Measurements from ENCODE around the gene NOTCH4.

Gene NOTCH4

DNA sequence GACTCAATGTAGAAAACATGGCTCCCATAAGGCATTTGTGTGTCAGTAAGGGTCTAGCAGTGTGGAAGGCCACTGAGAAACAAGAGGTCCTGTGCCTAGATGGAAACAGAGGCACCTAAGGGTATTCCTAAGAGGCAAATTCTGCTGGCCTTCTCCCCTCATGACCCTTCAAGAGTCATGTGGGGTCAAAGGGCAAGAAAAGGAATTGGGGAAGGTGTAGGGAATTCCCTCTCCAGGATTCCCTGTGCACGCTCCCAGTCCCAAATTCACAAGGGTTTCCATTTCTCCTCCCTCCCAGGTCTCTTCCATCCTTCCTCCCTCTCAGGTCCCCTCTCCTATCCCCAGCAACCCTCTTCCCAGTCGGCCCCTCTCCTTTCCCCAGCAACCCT lies 48.6 kb downstream of the NOTCH4 start:
- peak overlapping the region; percentile 96 for H3K4me3 ChIP-seq (ENCODE audit: low read length)
- no peak for DNase-seq (ENCODE audit: low read depth, low spot score)

DNA sequence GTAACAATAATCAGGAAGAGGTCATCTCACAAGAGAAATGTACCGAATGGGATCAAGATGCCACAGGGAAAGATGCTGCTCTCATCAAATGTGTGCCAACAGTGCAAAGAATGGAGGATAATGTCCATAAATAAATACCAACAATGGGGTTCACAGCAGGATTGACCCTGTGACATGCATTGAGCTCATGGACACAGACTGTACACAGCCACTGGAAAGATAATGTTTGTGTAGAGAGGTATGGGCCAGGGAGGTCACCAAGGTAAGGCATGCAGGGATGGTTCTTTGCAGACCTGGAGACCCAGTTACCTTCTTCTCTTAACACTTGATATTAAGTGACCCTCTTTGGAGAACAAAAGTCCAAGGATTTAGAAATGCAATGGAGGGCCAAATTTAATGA lies 49.5 kb downstream of the NOTCH4 start:
- no peak for DNase-seq (ENCODE audit: low read depth, low spot score)
- H3K4me3 ChIP-seq (ENCODE audit: low read length) = no peak overlapping the region

DNA sequence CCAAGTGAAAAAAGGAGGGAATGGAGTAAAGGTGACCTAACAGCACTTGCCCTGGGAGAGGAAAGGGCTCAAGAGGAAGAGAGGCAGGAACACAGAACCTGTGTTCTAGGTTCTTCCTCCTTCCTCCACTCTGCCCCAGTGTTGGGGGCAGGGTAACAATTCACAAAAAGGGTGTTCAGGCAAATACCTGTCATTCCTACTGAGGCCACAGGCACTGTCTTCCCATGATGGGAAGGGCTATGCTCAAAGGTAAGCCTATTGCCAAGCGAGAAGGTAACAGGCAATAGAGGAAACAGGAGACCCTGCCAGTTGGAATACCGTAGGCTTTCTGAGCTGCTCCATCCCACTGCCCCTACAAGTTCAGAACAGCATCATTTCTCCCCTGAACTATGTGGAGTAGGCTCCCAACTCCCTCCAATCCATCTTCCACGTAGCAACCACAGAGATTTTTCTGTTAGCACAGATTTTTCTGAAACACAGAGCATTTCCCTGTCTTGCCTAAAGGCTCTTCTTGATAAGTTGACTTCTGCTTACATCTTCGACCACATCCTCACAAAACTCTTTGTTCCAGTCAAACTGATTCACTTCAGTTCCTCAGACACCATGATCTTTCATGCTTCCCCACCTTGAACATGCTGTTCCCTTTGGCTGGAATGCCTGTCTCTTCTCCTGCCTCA lies 50.7 kb downstream of the NOTCH4 start:
- peak; percentile 65 for DNase-seq (ENCODE audit: low read depth, low spot score)
- no peak overlapping the region for H3K4me3 ChIP-seq (ENCODE audit: low read length)

DNA sequence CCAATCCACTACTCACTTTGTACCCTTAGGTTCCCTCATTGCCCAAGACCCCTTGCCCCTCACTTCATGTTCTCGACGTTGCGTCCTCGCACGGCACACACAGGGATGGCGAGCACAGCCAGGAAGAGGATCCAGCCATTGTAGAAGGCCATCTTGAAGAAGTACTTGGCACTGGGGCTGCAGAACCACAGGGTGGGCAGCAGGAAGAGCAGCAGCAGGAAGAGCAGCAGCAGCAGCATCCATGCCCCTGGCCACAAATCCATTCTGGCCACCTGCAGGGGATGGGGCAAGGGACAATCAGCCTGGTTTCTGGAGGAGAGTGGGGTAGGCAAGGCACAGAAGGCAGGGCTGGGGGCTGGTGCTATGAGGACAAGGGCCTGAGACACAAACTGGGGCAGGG lies 52.6 kb downstream of the NOTCH4 start:
- no peak for DNase-seq (ENCODE audit: low read depth, low spot score)

DNA sequence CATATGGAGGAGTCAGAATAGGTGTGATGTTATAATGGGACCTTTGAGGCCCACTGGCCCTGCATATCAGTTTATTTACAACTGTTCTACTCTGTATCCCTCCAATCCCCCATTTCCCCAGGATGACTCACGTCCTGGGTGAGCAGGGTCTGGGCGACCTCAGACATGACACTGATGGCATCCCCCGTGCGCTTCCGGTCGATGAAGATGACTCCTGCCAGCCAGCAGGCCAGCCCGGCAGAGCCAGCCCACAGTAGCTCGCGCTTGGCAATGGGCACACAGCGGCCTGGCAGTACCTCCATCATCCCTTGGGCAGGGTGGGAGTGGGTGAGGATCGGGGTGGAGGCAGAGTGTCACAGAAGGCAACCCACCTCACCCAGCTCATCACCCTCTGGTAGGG lies 53.6 kb downstream of the NOTCH4 start:
- DNase-seq (ENCODE audit: low read depth, low spot score) = no peak
- H3K4me3 ChIP-seq (ENCODE audit: low read length) = no peak overlapping the region

More for the DNA sequence above, 52.6 kb downstream of the NOTCH4 start:
- no peak overlapping the region for H3K4me3 ChIP-seq (ENCODE audit: low read length)

DNA sequence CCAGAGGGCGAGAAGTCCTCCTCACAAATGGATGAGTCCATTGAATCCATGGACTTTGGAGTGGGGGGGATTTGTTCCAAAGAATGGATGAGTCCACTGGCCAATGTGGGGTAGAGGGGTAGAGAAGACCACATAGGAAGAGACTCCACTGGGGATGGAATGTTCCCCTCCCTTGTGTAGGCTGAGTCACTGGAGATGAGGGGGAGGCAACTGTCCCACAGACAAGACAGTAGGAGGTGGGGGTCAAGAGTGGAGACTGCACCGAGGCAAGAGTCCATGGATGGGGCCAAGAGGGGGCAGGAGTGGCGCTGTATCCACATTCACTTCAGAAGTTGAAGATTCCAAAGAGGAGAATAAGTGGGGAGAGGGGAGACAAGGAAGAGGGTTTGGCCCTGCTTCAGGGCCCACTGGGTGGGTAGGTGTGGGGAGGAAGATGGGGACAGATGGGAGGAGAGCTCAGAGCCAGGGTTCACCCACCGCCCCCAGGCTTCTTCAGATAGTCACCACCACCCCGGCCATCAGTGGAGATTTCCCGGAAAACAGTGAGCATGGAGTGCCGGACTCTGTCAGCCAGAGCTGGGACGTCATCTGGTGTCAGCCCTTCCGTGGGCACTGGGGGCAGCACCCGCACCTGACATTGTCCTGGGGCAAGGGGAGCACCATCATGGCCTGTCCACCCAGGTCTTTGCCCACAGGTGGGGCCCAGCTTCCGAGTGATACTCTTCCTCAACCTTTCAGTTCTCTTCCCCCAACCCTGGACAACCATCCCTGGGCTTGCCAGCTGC lies 54.9 kb downstream of the NOTCH4 start:
- DNase-seq (ENCODE audit: low read depth, low spot score) = no peak

DNA sequence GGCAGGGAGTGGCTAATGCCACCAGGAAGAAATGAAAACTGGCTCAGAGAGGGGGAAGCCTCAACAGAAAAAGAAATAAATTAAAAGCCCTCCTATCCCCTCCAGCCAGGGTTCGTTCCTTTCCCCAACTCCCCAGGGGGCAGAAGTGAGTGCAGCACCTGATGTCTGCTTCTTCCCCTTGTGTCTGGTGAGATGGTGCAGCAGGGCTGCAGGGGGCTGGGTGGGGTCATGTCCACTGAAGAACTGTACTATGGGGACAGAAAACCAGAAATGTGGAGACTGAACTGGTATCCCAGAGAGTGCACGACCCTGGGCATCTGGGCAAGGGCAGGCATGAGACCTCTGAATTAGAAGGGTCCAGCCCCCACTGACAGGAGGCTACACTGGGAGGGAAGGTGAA lies 55.5 kb downstream of the NOTCH4 start:
- no peak for DNase-seq (ENCODE audit: low read depth, low spot score)

More for the DNA sequence above, 54.9 kb downstream of the NOTCH4 start:
- no peak overlapping the region for H3K4me3 ChIP-seq (ENCODE audit: low read length)

DNA sequence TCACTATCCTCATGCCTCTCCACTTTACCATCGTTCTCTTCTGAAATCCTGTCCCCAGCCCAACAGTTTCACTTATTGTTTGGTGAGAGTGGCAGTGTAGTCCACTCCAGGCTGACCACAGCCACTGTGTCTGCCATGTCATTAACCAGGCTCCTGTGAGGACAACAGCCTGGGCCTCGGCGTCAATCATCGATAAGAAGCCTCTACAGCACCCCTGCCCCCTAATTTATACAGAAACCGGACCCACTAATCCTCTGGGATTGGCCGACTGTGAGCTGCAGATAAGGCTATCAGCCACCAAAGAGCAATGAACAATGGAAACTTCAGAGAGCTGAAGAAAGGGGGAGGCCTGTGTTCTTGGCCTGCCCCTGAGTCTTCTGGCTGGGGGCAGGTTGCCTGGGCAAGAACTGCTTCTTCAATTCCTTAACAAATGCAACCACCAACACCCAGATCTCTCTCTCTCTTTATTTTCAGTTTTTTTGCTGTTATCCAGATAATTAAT lies 56.1 kb downstream of the NOTCH4 start:
- no peak for DNase-seq (ENCODE audit: low read depth, low spot score)
- H3K4me3 ChIP-seq (ENCODE audit: low read length) = no peak overlapping the region

More for the DNA sequence above, 55.5 kb downstream of the NOTCH4 start:
- H3K4me3 ChIP-seq (ENCODE audit: low read length) = no peak overlapping the region

DNA sequence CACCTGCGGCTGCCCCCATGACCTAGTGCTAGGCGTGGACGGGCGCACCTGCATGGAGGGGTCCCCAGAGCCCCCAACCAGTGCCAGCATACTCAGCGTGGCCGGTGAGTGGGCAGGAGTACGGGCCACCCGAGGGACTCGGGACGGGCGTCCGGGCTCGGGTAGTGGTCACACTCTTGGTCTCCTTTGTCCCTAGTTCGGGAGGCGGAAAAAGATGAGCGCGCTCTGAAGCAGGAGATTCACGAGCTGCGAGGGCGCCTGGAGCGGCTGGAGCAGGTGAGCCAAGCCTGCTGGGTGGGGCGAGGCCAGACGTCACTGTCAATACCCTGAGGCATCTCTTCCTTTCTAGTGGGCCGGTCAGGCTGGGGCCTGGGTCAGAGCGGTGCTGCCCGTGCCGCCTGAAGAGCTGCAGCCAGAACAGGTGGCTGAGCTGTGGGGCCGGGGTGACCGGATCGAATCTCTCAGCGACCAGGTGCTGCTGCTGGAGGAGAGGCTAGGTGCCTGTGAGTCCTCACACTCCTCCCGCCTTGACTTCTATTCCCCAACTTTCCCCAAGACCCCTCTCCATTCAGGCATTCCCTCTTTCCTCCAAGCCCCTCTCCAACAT lies 56.6 kb downstream of the NOTCH4 start:
- no peak overlapping the region for H3K4me3 ChIP-seq (ENCODE audit: low read length)
- no peak for DNase-seq (ENCODE audit: low read depth, low spot score)

DNA sequence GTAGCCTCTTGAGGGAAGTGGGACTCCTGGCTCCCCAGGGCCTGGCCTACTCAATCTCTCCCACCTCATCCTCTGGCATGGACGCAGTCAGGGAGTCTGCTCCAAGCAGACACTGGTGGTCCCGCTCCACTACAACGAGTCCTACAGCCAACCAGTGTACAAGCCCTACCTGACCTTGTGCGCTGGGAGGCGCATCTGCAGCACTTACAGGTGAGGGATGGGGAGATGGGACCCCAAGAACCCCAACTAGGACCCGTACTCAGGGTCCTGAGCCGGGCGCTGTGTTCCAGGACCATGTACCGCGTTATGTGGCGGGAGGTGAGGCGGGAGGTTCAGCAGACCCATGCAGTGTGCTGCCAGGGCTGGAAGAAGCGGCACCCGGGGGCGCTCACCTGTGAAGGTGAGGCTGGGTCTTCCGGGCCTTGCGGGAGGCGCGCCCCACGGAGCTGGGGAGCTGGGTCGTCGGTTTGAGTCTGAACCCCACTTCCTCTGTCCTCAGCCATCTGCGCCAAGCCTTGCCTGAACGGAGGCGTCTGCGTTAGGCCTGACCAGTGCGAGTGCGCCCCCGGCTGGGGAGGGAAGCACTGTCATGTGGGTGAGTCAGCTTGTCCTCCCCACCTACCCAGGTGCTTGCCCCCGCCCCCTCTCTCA lies 57.3 kb downstream of the NOTCH4 start:
- H3K4me3 ChIP-seq (ENCODE audit: low read length) = no peak overlapping the region
- no peak for DNase-seq (ENCODE audit: low read depth, low spot score)

DNA sequence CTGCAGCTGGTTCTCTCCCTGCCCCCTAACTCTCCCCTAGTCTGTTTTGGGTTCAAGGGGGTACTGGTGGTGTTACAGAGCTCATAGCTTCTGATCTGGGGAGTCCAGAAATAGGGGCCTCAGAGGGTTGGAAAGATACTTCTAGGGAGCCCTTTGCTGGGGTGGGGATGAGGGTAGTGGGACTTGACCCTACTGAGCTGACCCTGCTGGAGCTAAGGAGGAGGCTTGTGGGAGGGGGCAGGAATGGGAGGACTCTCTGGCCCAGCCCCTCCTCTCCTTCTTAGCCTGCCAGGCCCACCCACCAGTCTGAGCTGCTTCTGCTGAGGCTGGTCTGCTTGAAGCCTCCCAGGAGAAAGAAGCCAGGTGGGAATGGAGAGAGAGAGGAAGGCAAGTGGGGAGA lies 59.6 kb downstream of the NOTCH4 start, which contains the start of gene EGFL8:
TSS of gene EGFL8 (plus strand) at position 301 of the 400 bp plus-strand sequence. CDS start 1,571 bp downstream, outside the sequence.
- DNase-seq (ENCODE audit: low read depth, low spot score) = no peak
- no peak within 1 kb of the TSS for H3K4me3 ChIP-seq (ENCODE audit: low read length)

DNA sequence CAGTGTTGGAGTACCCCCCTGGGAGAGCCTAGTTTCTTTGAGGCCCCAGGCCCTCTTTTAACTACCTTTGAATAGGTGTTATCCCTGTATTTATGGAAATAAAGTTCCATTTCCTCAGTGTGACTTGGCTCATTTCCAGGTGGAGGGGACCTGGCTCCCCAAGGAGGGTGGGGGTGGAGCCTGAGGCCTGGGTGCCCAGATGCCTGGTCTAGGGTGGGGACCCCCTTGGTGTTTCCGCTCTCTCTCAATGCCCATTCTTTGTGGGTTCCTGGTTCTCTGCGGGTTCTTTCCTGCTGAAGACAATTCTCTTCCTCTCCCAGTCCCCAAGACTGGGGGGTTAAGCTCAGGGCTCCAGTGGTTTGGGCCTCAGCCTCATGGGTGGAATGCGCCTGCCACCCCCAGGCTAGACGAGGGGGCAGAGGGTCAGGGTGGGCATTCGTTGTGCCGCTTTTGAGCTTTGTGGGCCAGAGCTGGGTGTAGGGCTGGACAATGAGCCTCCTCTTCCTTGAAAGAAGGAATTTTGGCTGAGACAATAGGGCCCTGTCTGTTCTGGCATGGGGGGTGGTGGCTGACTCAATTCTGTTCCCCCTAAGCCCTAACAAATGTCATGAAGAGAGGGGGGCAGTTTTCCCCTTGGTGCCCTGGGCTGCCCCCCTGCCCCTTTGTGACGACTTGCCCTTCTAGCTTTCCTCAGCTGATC lies 60.2 kb downstream of the NOTCH4 start:
- no peak overlapping the region for H3K4me3 ChIP-seq (ENCODE audit: low read length)
- no peak for DNase-seq (ENCODE audit: low read depth, low spot score)

DNA sequence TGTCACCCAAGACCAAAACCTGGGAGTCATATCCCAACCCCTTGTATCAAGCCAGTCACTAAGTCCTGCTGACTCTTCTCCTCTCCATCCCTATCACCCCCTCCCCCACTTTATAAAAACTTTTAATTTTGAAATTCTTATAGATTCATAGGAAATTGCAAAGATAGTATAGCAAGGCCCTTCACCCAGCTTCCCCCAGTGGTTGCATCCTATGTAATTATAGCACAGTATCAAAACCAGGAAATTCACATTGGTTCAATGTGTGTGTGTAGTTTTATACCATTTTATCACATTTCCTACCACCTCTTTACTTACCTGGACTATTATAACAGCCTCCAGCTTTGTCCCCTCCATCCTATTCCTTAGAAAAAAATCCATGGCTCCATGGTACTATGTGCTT lies 65.8 kb downstream of the NOTCH4 start:
- no peak overlapping the region for H3K4me3 ChIP-seq (ENCODE audit: low read length)
- no peak for DNase-seq (ENCODE audit: low read depth, low spot score)

DNA sequence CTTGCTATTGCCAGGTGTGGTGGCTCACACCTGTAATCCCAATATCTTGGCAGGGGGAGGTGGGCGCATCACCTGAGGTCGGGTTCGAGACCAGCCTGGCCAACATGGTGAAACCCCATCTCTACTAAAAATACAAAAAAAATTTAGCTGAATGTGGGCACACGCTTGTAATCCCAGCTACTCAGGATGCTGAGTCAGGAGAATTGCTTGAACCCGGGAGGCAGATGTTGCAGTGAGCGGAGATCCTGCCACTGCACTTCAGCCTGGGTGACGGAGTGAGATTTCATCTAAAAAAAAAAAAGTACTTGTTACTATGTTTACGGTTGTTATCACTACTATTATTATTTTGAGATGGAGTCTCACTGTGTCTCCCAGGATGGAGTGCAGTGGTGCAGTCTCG lies 67.0 kb downstream of the NOTCH4 start:
- H3K4me3 ChIP-seq (ENCODE audit: low read length) = no peak overlapping the region
- no peak for DNase-seq (ENCODE audit: low read depth, low spot score)

DNA sequence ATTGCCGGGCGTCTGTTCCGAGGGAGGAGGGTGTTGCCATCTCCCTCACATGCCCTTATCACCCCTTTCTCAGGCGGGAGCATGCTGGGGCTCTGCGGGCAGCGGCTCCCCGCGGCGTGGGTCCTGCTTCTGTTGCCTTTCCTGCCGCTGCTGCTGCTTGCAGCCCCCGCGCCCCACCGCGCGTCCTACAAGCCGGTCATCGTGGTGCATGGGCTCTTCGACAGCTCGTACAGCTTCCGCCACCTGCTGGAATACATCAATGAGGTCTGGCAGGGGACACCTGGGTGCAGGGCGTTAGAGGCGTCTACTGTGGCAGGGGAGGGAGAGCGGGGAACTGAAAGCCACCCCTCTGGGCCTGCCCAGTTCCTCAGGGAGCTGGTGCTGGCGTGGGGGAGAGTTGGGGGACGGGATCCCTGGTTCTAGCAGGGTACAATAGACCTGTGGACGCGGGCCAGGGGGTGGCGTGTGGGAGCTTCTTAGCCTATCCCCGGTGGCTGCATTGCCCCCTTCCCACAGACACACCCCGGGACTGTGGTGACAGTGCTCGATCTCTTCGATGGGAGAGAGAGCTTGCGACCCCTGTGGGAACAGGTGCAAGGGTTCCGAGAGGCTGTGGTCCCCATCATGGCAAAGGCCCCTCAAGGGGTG lies 69.2 kb downstream of the NOTCH4 start:
- DNase-seq (ENCODE audit: low read depth, low spot score) = peak; percentile 58
- H3K4me3 ChIP-seq (ENCODE audit: low read length) = peak overlapping the region; percentile 75

DNA sequence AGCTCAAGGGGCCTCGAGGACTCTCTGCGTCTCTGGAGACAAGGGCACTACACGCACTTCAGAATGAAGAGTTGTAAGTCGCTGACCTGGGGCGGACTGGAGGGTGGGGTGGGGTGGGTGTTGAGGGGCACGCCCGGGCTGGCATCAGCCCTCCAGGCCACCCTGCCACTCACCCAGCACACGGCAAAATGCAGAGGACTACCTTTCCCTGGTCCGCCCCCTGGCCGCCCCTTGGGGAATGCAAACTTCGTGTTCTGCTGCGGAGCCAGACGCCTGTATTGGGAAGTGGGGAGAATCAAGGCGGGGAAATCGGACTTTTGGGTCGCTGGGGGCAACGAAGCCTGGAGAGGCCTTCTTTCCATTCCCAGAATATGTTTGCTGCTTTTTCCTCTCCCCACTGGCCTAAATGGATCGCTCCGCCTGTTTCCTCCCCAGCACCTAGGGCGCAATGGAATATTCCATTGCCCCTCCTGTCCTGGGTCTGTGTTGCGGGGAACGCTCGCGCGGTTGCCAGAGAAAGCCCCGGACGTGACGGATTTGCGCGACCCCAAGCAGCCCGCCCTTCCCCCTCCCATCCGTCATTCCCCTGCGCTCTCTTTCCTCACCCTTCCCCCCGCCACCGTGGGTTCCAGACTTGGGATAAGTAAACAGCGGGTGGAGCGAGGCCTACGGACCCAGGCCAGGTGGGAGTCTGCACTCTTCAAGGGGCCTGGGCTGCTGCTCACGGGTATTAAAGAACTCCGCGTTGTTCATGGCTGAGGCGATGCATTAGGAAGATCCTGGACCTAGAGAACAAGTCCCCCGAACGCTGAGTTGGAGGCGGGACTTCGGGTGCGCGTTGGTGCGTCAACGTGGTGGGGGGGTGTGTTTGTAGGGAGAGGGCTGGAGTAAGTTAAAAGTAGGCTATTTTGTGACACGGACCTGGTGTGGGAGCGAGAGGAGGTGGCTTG lies 70.0 kb downstream of the NOTCH4 start, which contains the start of gene PPT2:
TSS of gene PPT2 (plus strand) at position 578 of the 950 bp plus-strand sequence. CDS start 454 bp downstream, outside the sequence.
- peak; percentile 93 for DNase-seq (ENCODE audit: low read depth, low spot score)

More for the DNA sequence above, 70.0 kb downstream of the NOTCH4 start, which contains the start of gene PPT2:
- peak within 1 kb of the TSS; percentile 75 for H3K4me3 ChIP-seq (ENCODE audit: low read length)
